H9 (cell line): ENCODE measurements around the gene USP21. TPM values are rescaled to one million over a fixed set of nuclear protein-coding genes. Genes with fewer than 3 reads are reported as not detected.
A peak's percentile ranks its signal among the peaks of the same experiment; 100 is the strongest.

ENCODE experiments used
- DNase-seq: peaks from one replicate; pipeline ENCODE4 v3.0.0-alpha.2; 2017
- H2AFZ ChIP-seq: one replicate; pipeline ENCODE4 v1.6.1; 2013; ENCODE audit warnings: mild to moderate bottlenecking, low read length, control low read depth, moderate library complexity
- H2AK5ac ChIP-seq: 2 replicates; pipeline ENCODE4 v1.6.1; 2013; ENCODE audit warnings: low read length, control low read depth, mixed read lengths; ENCODE audit not compliant: insufficient read length
- H2BK120ac ChIP-seq: one replicate; pipeline ENCODE4 v1.6.1; 2013; ENCODE audit warnings: low read depth, mild to moderate bottlenecking, low read length, control low read depth, inconsistent platforms; ENCODE audit not compliant: poor library complexity, severe bottlenecking
- H2BK12ac ChIP-seq: 2 replicates; pipeline ENCODE4 v1.6.1; 2013; ENCODE audit warnings: low read length, control low read depth, mixed read lengths, low read depth; ENCODE audit not compliant: insufficient read length
- H2BK15ac ChIP-seq: 2 replicates; pipeline ENCODE4 v1.6.1; 2013; ENCODE audit warnings: low read depth, low read length, control low read depth
- H2BK20ac ChIP-seq: one replicate; pipeline ENCODE4 v1.6.1; 2013; ENCODE audit warnings: low read depth, mild to moderate bottlenecking, low read length, control low read depth, inconsistent platforms; ENCODE audit not compliant: poor library complexity, severe bottlenecking
- H2BK5ac ChIP-seq: 2 replicates; pipeline ENCODE4 v1.6.1; 2013; ENCODE audit warnings: low read length, control low read depth, mixed read lengths; ENCODE audit not compliant: insufficient read length
- H3K14ac ChIP-seq: 2 replicates; pipeline ENCODE4 v1.6.1; 2013; ENCODE audit warnings: low read length, control low read depth; ENCODE audit not compliant: insufficient read depth
- H3K18ac ChIP-seq: 2 replicates; pipeline ENCODE4 v1.6.1; 2013; ENCODE audit warnings: low read depth, mild to moderate bottlenecking, mixed read lengths, low read length, control low read depth; ENCODE audit not compliant: insufficient read length
- H3K23ac ChIP-seq: 2 replicates; pipeline ENCODE4 v1.6.1; 2013; ENCODE audit warnings: low read length, control low read depth, mixed read lengths, low read depth; ENCODE audit not compliant: insufficient read length
- H3K23me2 ChIP-seq: 2 replicates; pipeline ENCODE4 v1.6.1; 2013; ENCODE audit warnings: low read depth, mild to moderate bottlenecking, mixed read lengths, low read length, control low read depth; ENCODE audit not compliant: insufficient read length, poor library complexity, severe bottlenecking
- H3K27ac ChIP-seq: 2 replicates; pipeline ENCODE4 v1.5.1; 2013; ENCODE audit warnings: low read length, control low read depth, mixed read lengths, low read depth; ENCODE audit not compliant: insufficient read length
- H3K27me3 ChIP-seq: 2 replicates; pipeline ENCODE4 v1.6.1; 2013; ENCODE audit warnings: low read length, control low read depth, inconsistent platforms; ENCODE audit not compliant: insufficient read depth
- H3K4ac ChIP-seq: 2 replicates; pipeline ENCODE4 v1.6.1; 2013; ENCODE audit warnings: low read depth, mild to moderate bottlenecking, control low read depth, inconsistent platforms, low read length, moderate library complexity
- H3K4me1 ChIP-seq: 2 replicates; pipeline ENCODE4 v1.6.1; 2013; ENCODE audit warnings: low read length, control low read depth, inconsistent platforms; ENCODE audit not compliant: insufficient read depth
- H3K4me2 ChIP-seq: 2 replicates; pipeline ENCODE4 v1.6.1; 2013; ENCODE audit warnings: low read length, control low read depth, mixed read lengths; ENCODE audit not compliant: insufficient read length, insufficient read depth
- H3K56ac ChIP-seq: 2 replicates; pipeline ENCODE4 v1.6.1; 2013; ENCODE audit warnings: low read depth, mild to moderate bottlenecking, mixed read lengths, low read length, control low read depth; ENCODE audit not compliant: insufficient read length
- H3K79me1 ChIP-seq: 2 replicates; pipeline ENCODE4 v1.6.1; 2013; ENCODE audit warnings: low read depth, mild to moderate bottlenecking, moderate library complexity, low read length, control low read depth, inconsistent platforms; ENCODE audit not compliant: insufficient read depth, poor library complexity, severe bottlenecking
- H3K79me2 ChIP-seq: 2 replicates; pipeline ENCODE4 v1.6.1; 2013; ENCODE audit warnings: low read length, control low read depth, inconsistent platforms; ENCODE audit not compliant: insufficient read depth
- H3K9ac ChIP-seq: 2 replicates; pipeline ENCODE4 v1.6.1; 2013; ENCODE audit warnings: low read length, control low read depth, mixed read lengths; ENCODE audit not compliant: insufficient read length; ENCODE audit errors: extremely low read depth
- H3K9me3 ChIP-seq: one replicate; pipeline ENCODE4 v1.6.1; 2013; ENCODE audit warnings: low read depth, low read length, inconsistent platforms; ENCODE audit not compliant: control insufficient read depth
- H3T11ph ChIP-seq: one replicate; pipeline ENCODE4 v1.6.1; 2013; ENCODE audit warnings: mild to moderate bottlenecking, low read length, control low read depth, inconsistent platforms
- H4K20me1 ChIP-seq: one replicate; pipeline ENCODE4 v1.6.1; 2013; ENCODE audit not compliant: control insufficient read depth, insufficient read length, insufficient read depth
- H4K5ac ChIP-seq: 2 replicates; pipeline ENCODE4 v1.6.1; 2013; ENCODE audit warnings: low read depth, mild to moderate bottlenecking, mixed read lengths, low read length, control low read depth; ENCODE audit not compliant: insufficient read length
- H4K8ac ChIP-seq: replicated peaks from 2 replicates; pipeline ENCODE4 v1.6.1; 2013; ENCODE audit warnings: low read length, control low read depth, mixed read lengths, low read depth; ENCODE audit not compliant: insufficient read length
- H4K91ac ChIP-seq: 2 replicates; pipeline ENCODE4 v1.6.1; 2013; ENCODE audit warnings: low read depth, mild to moderate bottlenecking, moderate library complexity, mixed read lengths, low read length, control low read depth; ENCODE audit not compliant: insufficient read length
- H3K27ac Mint-ChIP-seq, 3 experiments: 2 replicates in 2 of 3; 3 replicates in 1 of 3; pipeline ENCODE4 v1.8.0; 2020 to 2021; ENCODE audit warnings: mixed read lengths in 3 of 3, mild to moderate bottlenecking in 1 of 3, moderate library complexity in 1 of 3
- H3K27me3 Mint-ChIP-seq: 2 replicates; pipeline ENCODE4 v1.8.0; 2021; ENCODE audit warnings: low read depth, mild to moderate bottlenecking, moderate library complexity, mixed read lengths
- H3K36me3 Mint-ChIP-seq, 3 experiments: 2 replicates in 2 of 3; 3 replicates in 1 of 3; pipeline ENCODE4 v1.8.0; 2020 to 2021; ENCODE audit warnings: low read depth in 3 of 3, mixed read lengths in 3 of 3; ENCODE audit not compliant: insufficient read depth in 1 of 3
- H3K4me1 Mint-ChIP-seq, 2 experiments: 2 replicates each; pipeline ENCODE4 v1.8.0; 2020; ENCODE audit warnings: mixed read lengths in 2 of 2
- H3K4me3 Mint-ChIP-seq, 2 experiments: 2 replicates in 1 of 2; 3 replicates in 1 of 2; pipeline ENCODE4 v1.8.0; 2020 to 2021; ENCODE audit warnings: mild to moderate bottlenecking in 2 of 2, mixed read lengths in 2 of 2, moderate library complexity in 1 of 2
- H3K9me3 Mint-ChIP-seq, 2 experiments: 2 replicates in 1 of 2; 3 replicates in 1 of 2; pipeline ENCODE4 v1.8.0; 2020; ENCODE audit warnings: mild to moderate bottlenecking in 2 of 2, mixed read lengths in 2 of 2, moderate library complexity in 1 of 2
- CTCF ChIP-seq: fragments of 200-600 bp; sonication (generic); conservative IDR thresholded peaks from 3 replicates; pipeline ENCODE4 v1.8.0; 2021; ENCODE audit warnings: antibody characterized with exemption, mild to moderate bottlenecking
- WGBS: extraction: QIAGEN DNeasy Blood & Tissue Kit; methylation state at CpG from one replicate; pipeline ENCODE4 v1.1.7; 2013; ENCODE audit warnings: missing lambda C conversion rate, low lambda C conversion rate, mixed read lengths; ENCODE audit not compliant: insufficient read length; ENCODE audit errors: extremely low coverage; 5-methylcytosine and 5-hydroxymethylcytosine counted together
- total RNA-seq: library from RNA; stranded (reverse); gene quantifications from 2 replicates; pipeline ENCODE4 v1.2.1, GENCODE V29; 2021

Gene USP21
- total RNA-seq, 1 experiment from 2014 or later: 17.9 TPM

- Histone ChIP-seq H3K4me1 (no peaks in the 10 kb centered on the region), H2BK120ac (no peak within 1 kb of the TSS), H4K8ac (no peak within 1 kb of the TSS), H3K27ac (peak within 1 kb of the TSS; percentile 92), H3K79me1 (peaks cover 8% of the 10 kb centered on the region), H2BK12ac (no peak within 1 kb of the TSS), H4K20me1 (no peaks in the 10 kb centered on the region), H3K56ac (peak within 1 kb of the TSS; percentile 18), H3K79me2 (peaks cover 6% of the 10 kb centered on the region; the same call in 1 of the 2 replicates), H4K91ac (no peak within 1 kb of the TSS), H3K14ac (peak within 1 kb of the TSS; percentile 86), H2AFZ (peak within 1 kb of the TSS; percentile 70), H3K4ac (no peak within 1 kb of the TSS), H3K23me2 (peaks cover 13% of the 10 kb centered on the region), H3K4me2 (peak within 1 kb of the TSS; percentile 99), H3K23ac (no peak within 1 kb of the TSS), H2BK15ac (no peak within 1 kb of the TSS), H4K5ac (no peak within 1 kb of the TSS), H3K27me3 (no peaks in the 10 kb centered on the region), H3K18ac (peak within 1 kb of the TSS; percentile 74), H2AK5ac (no peak within 1 kb of the TSS), H2BK5ac (peak within 1 kb of the TSS; percentile 20), H3T11ph (no peak within 1 kb of the TSS), H2BK20ac (no peak within 1 kb of the TSS), H3K9ac (peak within 1 kb of the TSS; percentile 86), H3K9me3 (no peaks in the 10 kb centered on the region)
- Mint-ChIP-seq H3K9me3 (no peaks in the 10 kb centered on the region; a peak in 1 of 5 replicates), H3K27ac (peak within 1 kb of the TSS; percentile 76 to 99 (median 93); a peak in 6 of 7 replicates), H3K36me3 (peaks cover 3 to 28% (median 24%) of the 10 kb centered on the region in 3 experiments; a peak in 5 of 7 replicates), H3K27me3 (no peaks in the 10 kb centered on the region), H3K4me1 (peaks cover 18 to 19% of the 10 kb centered on the region in 2 experiments), H3K4me3 (no peak within 1 kb of the TSS; a peak in 1 of 5 replicates)
- TF ChIP-seq CTCF: no peak
- no CpG with 5 or more reads among the region's 68 CpGs for WGBS
- peak; percentile 96 for DNase-seq
Measured at GRCh38 chr1:161132410-161133219, 26.7 kb upstream of the USP21 start, which contains the start of gene DEDD. Gene DEDD, minus strand, starts transcription at chr1:161132667. Its CDS starts 8,205 bp downstream, at chr1:161124462.
